Lung (tissue), 12 donors: Measurements from ENCODE around the gene ARHGAP18. TPM values are rescaled to one million over a fixed set of nuclear protein-coding genes. Genes with fewer than 3 reads are reported as not detected.

Experiments used
- ATAC-seq: fragments of 200-7000 bp; cut with Tn5 transposase; one replicate; pipeline ENCODE4 v1.9.1; 2020; ENCODE audit warnings: moderate number of reproducible peaks; ENCODE audit not compliant: insufficient read depth, low FRiP score
- DNase-seq, 3 donors: peaks; one replicate each; pipeline ENCODE4 v3.0.0-alpha.2; 2013 to 2017
- H3K27ac ChIP-seq, 2 donors: one replicate each; pipeline ENCODE4 v1.5.1; 2013; ENCODE audit warnings: mild to moderate bottlenecking in 2 of 2, moderate library complexity in 2 of 2, control low read depth in 1 of 2, inconsistent platforms in 1 of 2, low read depth in 1 of 2, low read length in 1 of 2
- H3K27me3 ChIP-seq, 3 donors: one replicate each; pipeline ENCODE4 v1.5.1; 2013; ENCODE audit warnings: low read length in 2 of 3; ENCODE audit not compliant: control insufficient read depth in 3 of 3, insufficient read depth in 3 of 3
- H3K36me3 ChIP-seq, 4 donors: one replicate each; pipeline ENCODE4 v1.5.1; 2013; ENCODE audit warnings: low read length in 4 of 4, mild to moderate bottlenecking in 1 of 4, moderate library complexity in 1 of 4; ENCODE audit not compliant: control insufficient read depth in 4 of 4, insufficient read depth in 4 of 4
- H3K4me1 ChIP-seq, 5 donors: one replicate each; pipeline ENCODE4 v1.5.1; 2013; ENCODE audit warnings: low read length in 5 of 5, mild to moderate bottlenecking in 2 of 5, moderate library complexity in 1 of 5; ENCODE audit not compliant: control insufficient read depth in 5 of 5, insufficient read depth in 5 of 5
- H3K4me3 ChIP-seq: one replicate; pipeline ENCODE4 v1.5.1; 2013; ENCODE audit warnings: mild to moderate bottlenecking, control low read depth, moderate library complexity
- H3K9ac ChIP-seq, 2 donors: one replicate each; pipeline ENCODE4 v1.5.1; 2013; ENCODE audit warnings: low read length in 2 of 2, control low read depth in 1 of 2; ENCODE audit not compliant: insufficient read depth in 1 of 2
- H3K9me3 ChIP-seq, 4 donors: one replicate each; pipeline ENCODE4 v1.5.1; 2013; ENCODE audit warnings: low read length in 3 of 4, mild to moderate bottlenecking in 1 of 4, moderate library complexity in 1 of 4; ENCODE audit not compliant: control insufficient read depth in 4 of 4, insufficient read depth in 3 of 4
- WGBS, 2 donors: extraction: QIAGEN DNeasy Blood & Tissue Kit; methylation state at CpG; one replicate each; pipeline ENCODE4 v1.1.7; 2013; 5-methylcytosine and 5-hydroxymethylcytosine counted together
- polyA plus RNA-seq, 2 donors: library from polyadenylated mRNA; stranded (reverse); fragments of 200-250 nt; gene quantifications; one replicate each; pipeline ENCODE4 v1.2.1, GENCODE V29; 2013
- total RNA-seq, 2 donors: library from RNA; depleted of rRNA in 1 of 2; stranded (reverse); fragments of >200 nt in 1 of 2; gene quantifications; one replicate each; pipeline ENCODE4 v1.2.1, GENCODE V29; 2014 to 2021
- TF ChIP-seq, protein P1 (sequence below): IDR thresholded peaks from 2 replicates; pipeline ENCODE4 v1.5.1; 2012; ENCODE audit warnings: mild to moderate bottlenecking; ENCODE audit errors: control extremely low read depth, extremely low read depth
- donor health status: control.
- donor health status: control.
- donor health status: Bipolar disorder and iron deficiency.
- donor health status: healthy.
- donor health status: DM: yes; HTN: yes; CAD: no.

ARHGAP18 gene
- total and polyA plus RNA-seq, 4 donors = 16.4 to 70.7 (median 33.0) TPM

DNA sequence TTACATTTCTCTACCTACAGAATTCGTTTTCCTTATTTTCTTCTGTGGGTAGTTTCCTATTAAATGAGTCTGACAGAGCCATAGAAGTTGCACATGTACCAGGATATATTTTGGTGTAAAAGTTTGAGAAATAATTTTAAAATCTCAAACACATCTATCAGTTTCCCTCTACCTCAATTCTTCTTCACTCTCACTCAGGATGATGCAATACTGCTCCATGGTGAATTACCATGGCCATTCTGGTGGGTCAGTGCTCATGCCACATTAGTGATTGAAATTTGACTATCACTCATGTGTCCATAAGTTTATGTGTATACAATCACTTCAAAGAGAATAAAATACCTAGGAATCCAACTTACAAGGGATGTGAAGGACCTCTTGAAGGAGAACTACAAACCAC lies 151.7 kb downstream of the ARHGAP18 start:
- no peak overlapping the region for H3K4me3 ChIP-seq
- H3K4me1 ChIP-seq = no peaks in the 10 kb centered on the region
- H3K27ac ChIP-seq = no peak overlapping the region
- WGBS, 2 donors = 91 to 93% methylated on average over 1 of the region's 1 CpG
- ATAC-seq = no peak
- H3K9ac ChIP-seq = no peak overlapping the region
- DNase-seq = no peak
- H3K9me3 ChIP-seq = no peaks in the 10 kb centered on the region
- TF ChIP-seq, protein P1, sequence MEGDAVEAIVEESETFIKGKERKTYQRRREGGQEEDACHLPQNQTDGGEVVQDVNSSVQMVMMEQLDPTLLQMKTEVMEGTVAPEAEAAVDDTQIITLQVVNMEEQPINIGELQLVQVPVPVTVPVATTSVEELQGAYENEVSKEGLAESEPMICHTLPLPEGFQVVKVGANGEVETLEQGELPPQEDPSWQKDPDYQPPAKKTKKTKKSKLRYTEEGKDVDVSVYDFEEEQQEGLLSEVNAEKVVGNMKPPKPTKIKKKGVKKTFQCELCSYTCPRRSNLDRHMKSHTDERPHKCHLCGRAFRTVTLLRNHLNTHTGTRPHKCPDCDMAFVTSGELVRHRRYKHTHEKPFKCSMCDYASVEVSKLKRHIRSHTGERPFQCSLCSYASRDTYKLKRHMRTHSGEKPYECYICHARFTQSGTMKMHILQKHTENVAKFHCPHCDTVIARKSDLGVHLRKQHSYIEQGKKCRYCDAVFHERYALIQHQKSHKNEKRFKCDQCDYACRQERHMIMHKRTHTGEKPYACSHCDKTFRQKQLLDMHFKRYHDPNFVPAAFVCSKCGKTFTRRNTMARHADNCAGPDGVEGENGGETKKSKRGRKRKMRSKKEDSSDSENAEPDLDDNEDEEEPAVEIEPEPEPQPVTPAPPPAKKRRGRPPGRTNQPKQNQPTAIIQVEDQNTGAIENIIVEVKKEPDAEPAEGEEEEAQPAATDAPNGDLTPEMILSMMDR = no peak
- peaks cover 0 to 3% (median 0%) of the 10 kb centered on the region in 4 donors for H3K36me3 ChIP-seq
- no peaks in the 10 kb centered on the region for H3K27me3 ChIP-seq

DNA sequence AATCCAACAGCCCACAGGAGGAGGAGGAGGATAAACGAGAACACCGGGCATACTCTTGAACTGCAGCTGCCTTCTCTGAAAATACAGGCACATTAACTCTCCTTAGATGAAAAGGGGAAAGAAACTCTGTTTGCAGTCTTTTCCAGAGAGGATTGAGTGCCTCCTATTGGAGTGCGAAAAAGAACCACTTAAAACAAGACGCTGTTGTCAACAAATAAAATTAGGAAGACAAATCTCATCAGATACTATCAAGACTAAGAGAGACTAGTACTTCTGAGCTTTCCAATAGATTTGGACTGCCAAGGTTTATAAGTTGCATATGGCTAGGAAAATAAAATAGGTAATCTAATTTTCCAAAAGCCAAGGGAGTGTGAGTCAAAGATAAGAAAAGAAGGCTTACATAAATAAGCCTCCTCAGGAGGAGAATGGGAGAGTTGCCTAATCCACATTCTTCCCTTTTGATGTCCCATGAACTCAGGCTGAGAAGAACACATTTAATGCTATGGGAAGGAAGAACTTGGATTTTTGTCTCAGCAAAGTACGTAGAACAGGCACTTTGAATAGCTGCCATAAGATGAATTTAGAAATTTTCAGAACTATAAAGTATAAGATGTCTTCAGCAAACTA lies 154.7 kb downstream of the ARHGAP18 start:
- no peak overlapping the region for H3K9ac ChIP-seq
- ATAC-seq = no peak
- H3K27me3 ChIP-seq = no peaks in the 10 kb centered on the region
- no peaks in the 10 kb centered on the region for H3K4me1 ChIP-seq
- WGBS, 2 donors = 72 to 83% methylated on average over 5 of the region's 5 CpGs
- H3K36me3 ChIP-seq = peaks cover 0 to 3% (median 0%) of the 10 kb centered on the region in 4 donors
- H3K27ac ChIP-seq = no peak overlapping the region
- H3K9me3 ChIP-seq = no peaks in the 10 kb centered on the region
- no peak overlapping the region for H3K4me3 ChIP-seq
- TF ChIP-seq, protein P1 = no peak
- DNase-seq = no peak

DNA sequence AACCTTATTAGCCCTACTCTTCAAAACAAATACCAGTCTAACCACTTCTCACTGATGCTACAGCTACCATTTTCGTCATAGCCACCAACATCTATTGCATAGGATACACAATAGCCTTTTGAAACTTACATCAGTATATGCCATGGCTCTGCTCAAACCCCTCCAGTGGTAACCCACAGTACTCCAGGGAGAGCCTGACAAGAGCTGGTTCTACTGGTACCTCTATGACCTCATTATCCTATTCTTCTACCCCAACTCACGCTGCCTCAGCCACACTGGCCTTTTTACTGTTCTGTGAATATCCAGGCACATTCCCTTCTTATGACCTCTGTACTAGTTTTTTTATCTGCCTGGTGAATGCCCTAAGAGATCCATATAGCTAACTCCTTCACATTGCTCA lies 157.6 kb downstream of the ARHGAP18 start:
- Histone ChIP-seq H3K36me3 (peaks cover 0 to 3% (median 0%) of the 10 kb centered on the region in 4 donors), H3K4me3 (no peak overlapping the region), H3K27me3 (no peaks in the 10 kb centered on the region), H3K9me3 (no peaks in the 10 kb centered on the region), H3K9ac (no peak overlapping the region), H3K27ac (no peak overlapping the region), H3K4me1 (peaks cover 0 to 2% (median 0%) of the 10 kb centered on the region in 5 donors)
- TF ChIP-seq, protein P1 = no peak
- ATAC-seq (no peak), DNase-seq (no peak)
- WGBS, 2 donors = 92 to 98% methylated on average over 2 of the region's 2 CpGs

DNA sequence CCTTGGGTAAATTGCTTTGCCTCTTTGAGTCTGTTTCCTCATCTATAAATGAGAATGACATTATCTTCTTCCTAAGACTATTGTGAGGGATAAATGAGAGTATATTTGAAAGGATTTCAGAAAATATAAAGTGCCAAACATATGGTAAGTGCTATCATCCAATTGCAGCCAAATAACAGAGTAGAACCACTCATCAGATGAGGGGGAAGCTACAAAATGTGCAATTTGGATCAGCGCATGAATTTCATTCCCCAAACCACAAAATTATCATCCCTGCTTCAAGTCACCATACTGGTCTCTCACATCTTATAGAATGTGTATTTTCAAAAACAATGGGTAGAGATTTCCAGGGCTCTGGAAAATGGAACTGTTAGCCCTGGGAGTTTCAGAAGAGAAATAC lies 158.5 kb downstream of the ARHGAP18 start:
- no peak overlapping the region for H3K27ac ChIP-seq
- 100% methylated on average over 1 of the region's 1 CpG for WGBS, 2 donors
- H3K4me1 ChIP-seq = peaks cover 0 to 2% (median 0%) of the 10 kb centered on the region in 5 donors
- H3K4me3 ChIP-seq = no peak overlapping the region
- no peaks in the 10 kb centered on the region for H3K27me3 ChIP-seq
- H3K9ac ChIP-seq = no peak overlapping the region
- H3K36me3 ChIP-seq = peaks cover 0 to under 1% (median 0%) of the 10 kb centered on the region in 4 donors
- no peaks in the 10 kb centered on the region for H3K9me3 ChIP-seq
- ATAC-seq (no peak), DNase-seq (no peak)
- TF ChIP-seq, protein P1 = no peak
